CD4-positive, alpha-beta T cell treated with Interleukin-1 beta for 1 hour (primary cell): ENCODE results near the gene SPZ1.
"Not testable (repeated sequence)": the region's sequence is repeated elsewhere in the genome, so short reads cannot be mapped to it uniquely, and the experiment has no call there.

Source experiments
- DNase-seq, 2 donors: peaks; one replicate each; pipeline ENCODE4 v3.0.0-alpha.2; 2020 to 2022

SPZ1 gene

DNA sequence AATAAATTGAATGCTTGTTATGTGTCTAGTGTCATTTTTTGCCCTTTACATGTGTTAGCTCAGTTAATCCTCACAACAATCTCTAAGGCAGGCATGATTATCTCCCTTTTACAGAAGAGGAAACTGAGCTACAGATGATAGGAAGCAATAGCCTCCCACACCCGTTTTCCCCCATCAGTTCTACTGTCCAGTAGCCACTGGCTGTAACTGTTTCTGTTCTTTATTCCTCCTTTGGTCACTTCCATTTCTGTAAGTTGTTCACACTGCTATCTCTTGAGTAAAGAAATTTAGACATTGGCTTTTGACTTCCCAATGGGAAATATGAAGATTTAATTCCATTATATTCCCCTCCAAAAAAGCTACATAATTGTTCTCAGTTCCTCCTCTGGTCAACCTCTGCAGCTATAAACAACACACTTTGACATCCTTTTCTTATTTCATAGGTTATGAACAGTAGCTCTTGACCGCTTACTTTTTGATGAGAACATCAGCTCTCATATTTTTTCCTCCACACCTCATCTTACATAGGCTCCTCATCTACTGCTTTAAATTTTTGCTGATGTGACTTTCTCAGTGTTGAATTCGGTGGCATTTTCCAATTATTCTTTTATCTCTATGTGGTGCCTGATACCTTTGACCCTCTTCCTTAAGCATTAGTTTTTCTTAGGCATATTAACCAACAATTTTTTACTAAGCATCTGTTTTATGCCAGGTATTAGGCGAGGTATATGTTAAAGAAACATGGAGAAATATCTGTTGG, 21.4 kb downstream of the SPZ1 start:
- DNase-seq = no peak

DNA sequence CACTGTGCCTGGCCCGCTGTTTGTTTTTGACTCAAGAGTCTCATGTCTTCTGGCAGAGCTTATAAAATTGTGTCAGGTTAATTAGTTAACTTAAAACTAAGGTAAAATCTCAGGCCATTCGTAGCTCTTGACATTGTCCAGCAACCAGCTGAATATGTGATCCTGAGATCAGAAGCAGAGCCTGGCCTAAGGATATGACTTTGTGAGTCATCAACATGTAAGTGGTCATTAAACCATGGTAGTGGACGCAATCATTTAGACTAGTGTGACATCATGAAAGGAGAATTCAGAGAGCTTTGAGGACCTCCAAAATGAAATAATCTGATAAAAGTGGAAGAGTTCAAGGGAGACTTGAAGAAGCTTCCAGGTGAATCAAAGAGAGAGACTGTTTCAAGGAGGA, 23.3 kb downstream of the SPZ1 start:
- no peak for DNase-seq

DNA sequence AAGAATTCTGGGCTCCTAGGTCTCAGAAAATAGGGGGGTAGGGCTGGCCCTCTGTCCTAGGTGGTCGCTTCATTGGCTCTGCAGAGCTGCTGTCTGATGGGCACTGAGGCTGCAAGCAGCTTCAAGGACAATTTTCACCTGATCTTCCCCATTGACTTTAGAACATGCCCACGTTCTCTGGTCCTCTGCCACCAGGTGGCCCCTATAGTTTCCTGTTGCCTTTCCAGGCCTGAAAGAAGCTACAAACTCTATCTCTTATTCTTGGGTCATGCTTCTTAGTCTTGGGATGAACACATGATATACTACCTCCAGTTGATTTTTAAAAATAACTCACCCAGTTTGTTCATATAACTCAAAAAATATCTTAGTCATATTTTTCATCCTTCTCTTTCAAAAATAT, 26.3 kb downstream of the SPZ1 start:
- peak; percentile 18 to 31 for DNase-seq

DNA sequence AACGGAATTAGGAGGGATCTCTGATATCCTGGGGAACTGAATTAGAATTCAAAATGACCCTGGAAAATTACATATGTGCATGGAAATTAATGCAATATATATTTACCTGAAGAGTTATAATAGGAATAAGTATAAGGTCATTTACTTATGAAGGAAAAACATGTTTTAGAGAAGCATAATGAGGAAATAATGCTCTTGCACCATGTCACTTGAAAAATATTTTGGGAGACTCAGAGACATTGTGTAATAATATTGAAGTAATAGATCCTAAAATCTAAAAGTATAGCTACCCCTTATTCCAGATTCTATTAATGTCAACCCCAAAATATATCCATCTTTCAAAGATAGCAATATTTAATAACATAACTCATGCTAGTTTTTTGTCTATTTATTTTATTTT, 28.4 kb downstream of the SPZ1 start:
- DNase-seq = no peak

DNA sequence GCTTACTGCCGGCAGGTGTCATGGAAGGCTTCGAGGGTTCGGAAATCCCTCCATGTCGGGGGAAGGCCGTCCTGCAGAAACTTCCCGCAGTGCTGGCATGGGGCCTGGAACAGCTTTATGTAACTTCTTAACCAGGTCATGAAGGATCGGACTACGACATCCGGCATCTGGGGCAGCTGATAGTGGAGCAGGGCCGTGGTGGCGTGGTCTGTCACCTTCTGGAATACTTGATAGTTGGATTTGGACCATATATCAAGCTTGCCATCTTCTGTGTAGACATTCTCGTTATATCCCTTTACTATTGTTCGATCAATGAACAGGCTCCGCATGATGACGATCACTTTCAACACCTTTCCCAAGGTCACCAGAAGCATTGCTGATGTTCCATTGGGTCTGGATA, 31.2 kb downstream of the SPZ1 start:
- DNase-seq = not testable (repeated sequence)

DNA sequence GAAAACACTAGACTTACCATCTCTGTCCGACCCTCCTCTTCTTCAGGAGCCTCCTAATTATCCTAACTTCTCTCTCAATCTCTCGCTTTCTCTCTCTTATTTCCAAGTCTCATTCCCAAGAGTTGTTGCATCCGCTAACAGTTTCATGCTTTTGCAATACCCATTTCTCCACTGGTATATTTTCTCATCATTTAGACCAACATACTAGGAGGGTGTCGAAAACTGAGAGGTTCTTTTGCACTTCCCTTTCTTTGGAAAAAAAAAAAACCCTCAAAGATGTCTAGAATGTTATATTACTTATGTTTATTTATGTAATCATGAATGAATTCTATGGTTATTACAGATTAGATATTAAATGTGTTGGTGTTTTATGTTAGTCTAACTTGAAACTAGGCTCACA, 35.9 kb downstream of the SPZ1 start:
- DNase-seq = no peak

DNA sequence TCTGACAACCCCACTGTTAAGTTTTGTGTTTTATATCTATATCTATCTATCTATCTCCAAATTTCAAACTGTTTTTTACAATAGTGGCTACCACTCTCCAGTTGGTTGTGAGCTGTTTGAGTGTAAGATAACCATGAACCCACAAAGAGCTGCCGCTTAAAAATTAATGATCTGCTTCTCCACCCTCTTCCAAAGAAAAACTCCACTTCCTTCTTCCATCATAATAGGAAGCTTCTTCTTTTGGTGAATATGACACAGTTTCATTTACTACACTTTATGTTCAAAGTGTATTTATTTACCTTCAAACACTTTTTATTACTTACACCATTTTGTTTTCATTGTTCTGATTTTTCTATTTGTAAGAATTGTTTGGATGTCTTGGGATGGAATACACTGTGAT, 37.9 kb downstream of the SPZ1 start:
- no peak for DNase-seq

DNA sequence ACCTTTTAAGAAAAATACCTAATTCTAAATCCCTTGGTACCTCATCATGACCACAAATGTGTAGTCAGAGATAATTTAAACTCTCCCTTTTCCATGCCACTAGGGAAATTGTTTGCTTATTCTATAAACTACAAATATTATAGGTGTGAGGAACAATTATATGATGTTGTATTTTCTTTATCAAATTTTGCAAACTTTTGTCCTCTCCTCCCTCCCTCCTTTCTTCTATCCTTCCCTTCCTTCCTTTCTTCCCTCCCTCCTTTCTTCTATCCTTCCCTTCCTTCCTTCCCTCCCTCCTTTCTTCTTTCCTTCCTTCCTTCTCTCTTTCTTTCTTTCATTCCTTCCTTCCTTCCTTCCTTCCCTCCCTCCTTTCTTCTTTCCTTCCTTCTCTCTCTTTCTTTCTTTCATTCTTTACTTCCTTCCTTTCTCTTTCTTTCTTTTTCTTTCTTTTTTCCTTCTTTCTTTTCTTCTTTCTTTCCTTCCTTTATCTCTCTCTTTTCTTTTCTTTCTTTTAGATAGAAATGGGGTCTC, 41.2 kb downstream of the SPZ1 start:
- DNase-seq = no peak

DNA sequence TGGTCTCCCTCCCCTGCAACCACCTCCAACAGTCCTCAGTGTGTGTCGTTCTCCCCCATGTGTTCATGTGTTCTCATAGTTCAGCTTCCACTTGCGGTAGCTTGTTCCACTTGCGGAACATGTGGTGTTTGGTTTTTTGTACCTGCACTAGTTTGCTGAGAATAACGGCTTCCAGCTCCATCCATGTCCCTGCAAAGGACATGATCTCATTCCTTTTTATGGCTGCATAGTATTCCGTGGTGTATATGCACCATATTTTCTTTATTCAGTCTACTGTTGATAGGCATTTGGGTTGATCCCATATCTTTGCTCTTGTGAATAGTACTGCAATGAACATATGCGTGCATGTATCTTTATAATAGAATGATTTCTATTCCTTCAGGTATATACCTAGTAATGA, 45.1 kb downstream of the SPZ1 start:
- no peak for DNase-seq

DNA sequence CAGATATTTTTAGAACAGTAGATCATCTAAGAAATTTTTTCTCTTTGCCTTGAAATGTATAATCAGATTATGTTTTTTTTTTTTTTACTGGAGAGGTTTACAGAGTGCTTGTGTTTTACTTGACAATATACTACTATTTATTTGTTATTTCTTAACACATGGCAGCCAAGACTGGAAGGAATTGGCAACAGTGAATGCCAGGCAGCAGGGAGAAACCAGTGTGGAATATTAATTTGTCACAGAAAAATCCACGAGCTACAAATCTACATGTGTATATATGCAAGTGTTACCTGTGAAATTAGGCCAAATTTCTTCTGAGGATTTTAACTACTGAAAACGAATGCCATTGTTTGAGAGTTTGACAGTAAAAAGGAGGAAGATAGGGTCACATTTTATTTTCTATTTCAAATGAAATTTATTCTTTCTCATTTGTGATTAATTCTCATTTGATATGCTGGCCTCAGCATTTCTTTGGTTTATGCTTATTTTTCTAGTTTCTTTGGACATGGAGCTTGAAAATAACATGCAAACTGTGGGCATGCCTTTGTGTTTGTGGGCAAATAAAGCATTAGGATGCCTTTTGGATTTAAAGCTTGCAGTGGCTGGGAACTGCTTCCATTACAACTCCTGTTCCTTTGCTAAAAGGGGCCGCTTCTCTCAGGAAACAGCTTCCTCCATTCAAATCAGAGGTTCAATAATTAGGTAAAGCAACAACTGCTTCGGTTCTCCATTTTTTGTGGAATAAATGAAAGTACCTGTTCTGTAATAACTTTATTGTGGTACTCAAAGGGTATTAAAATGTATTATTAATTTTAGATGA, 49.1 kb downstream of the SPZ1 start:
- DNase-seq = no peak

DNA sequence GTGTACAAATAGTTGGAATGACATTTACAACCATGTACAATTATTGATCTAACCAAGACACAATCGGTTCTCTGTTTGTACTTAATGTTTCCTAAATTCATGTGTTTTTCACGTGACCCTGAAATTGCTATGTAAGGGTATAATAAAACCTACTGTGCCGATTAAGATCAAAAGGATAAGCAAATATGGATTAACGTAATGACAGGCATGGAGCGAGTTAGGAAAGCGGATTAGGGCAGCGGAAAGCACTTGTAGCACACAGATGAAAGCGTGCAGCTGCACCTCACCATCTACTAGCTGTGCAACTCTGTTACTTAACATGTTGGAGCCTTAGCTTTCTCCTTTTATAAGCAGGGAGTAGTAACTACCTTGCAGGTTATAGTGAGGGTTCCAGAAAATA, 49.7 kb downstream of the SPZ1 start:
- DNase-seq = no peak

DNA sequence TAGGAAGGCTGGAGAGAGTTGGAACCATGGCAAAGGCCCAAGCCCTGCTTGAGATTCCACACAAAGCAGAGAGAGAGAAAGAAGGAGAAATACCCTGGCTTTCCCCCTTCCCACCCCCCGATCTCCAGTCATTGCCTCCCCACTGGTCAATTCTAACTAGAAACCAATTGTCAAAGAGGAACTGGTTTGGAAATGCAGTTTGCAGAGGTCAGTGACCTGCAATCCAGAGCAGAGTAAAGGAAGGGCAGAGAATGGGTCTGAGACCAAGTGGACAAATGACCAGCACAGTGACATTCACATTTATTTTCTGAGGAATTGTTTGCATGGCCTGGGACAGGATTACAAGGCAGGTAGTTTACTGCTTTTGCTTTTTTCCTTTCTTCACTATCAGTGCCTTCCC, 50.6 kb downstream of the SPZ1 start:
- DNase-seq = no peak
